ENCODE measurements around the gene RBM5.

DNA sequence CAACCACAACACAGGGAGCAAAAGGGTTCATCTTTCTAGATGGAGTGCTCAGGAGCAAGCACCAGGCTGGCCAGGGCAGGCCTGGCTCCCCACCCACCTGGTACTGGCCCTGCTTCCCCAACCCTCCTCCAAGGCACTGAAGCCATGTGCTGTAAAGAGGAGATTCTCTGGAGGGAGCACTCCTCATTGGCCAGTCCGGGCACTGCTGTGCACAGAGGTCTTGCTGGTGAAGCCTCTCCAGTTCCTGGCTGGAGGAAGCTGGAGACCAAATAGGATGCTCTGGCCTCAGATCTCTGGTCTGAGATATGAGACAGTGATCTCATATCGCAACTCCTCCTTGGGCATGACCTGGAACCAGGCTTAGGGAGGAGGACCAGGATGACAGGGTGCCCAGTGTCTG is 58.7 kb downstream of the RBM5 start:
- TF ChIP-seq, protein P1, sequence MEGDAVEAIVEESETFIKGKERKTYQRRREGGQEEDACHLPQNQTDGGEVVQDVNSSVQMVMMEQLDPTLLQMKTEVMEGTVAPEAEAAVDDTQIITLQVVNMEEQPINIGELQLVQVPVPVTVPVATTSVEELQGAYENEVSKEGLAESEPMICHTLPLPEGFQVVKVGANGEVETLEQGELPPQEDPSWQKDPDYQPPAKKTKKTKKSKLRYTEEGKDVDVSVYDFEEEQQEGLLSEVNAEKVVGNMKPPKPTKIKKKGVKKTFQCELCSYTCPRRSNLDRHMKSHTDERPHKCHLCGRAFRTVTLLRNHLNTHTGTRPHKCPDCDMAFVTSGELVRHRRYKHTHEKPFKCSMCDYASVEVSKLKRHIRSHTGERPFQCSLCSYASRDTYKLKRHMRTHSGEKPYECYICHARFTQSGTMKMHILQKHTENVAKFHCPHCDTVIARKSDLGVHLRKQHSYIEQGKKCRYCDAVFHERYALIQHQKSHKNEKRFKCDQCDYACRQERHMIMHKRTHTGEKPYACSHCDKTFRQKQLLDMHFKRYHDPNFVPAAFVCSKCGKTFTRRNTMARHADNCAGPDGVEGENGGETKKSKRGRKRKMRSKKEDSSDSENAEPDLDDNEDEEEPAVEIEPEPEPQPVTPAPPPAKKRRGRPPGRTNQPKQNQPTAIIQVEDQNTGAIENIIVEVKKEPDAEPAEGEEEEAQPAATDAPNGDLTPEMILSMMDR (IDR thresholded peaks at IDR 0.05): no peak
- no peak for TF ChIP-seq POLR2A (IDR thresholded peaks at IDR 0.05)
